KMS-11 (cell line): ENCODE data around the gene HSPA8.

Experiments
- H2AFZ ChIP-seq: fragments of 200-600 bp; sonication (generic); 2 replicates; pipeline ENCODE4 v1.6.1; 2016; ENCODE audit warnings: antibody characterized with exemption, mixed run types, low read depth
- H3K27ac ChIP-seq: fragments of 200-600 bp; sonication (generic); 2 replicates; pipeline ENCODE4 v1.6.1; 2016; ENCODE audit warnings: mild to moderate bottlenecking, mixed run types
- H3K27me3 ChIP-seq: fragments of 200-600 bp; sonication (generic); 2 replicates; pipeline ENCODE4 v1.6.1; 2017; ENCODE audit warnings: mild to moderate bottlenecking, low read depth, mixed run types, moderate library complexity; ENCODE audit not compliant: insufficient read depth
- H3K36me3 ChIP-seq: fragments of 200-600 bp; sonication (generic); 2 replicates; pipeline ENCODE4 v1.6.1; 2017; ENCODE audit warnings: mild to moderate bottlenecking, mixed run types; ENCODE audit not compliant: insufficient read depth
- H3K4me1 ChIP-seq: fragments of 200-600 bp; sonication (generic); 2 replicates; pipeline ENCODE4 v1.6.1; 2016; ENCODE audit warnings: mild to moderate bottlenecking, low read depth, mixed run types; ENCODE audit not compliant: poor library complexity, severe bottlenecking
- H3K4me2 ChIP-seq: fragments of 200-600 bp; sonication (generic); 2 replicates; pipeline ENCODE4 v1.7.0; 2016; ENCODE audit warnings: mild to moderate bottlenecking, mixed run types
- H3K4me3 ChIP-seq: fragments of 200-600 bp; sonication (generic); IDR thresholded peaks from 2 replicates; pipeline ENCODE4 v1.6.1; 2017; ENCODE audit warnings: low read depth, low read length, mixed read lengths; ENCODE audit not compliant: insufficient read depth
- H3K79me2 ChIP-seq: fragments of 200-600 bp; sonication (generic); 2 replicates; pipeline ENCODE4 v1.6.1; 2016; ENCODE audit warnings: low read depth, mixed run types; ENCODE audit not compliant: insufficient read depth
- H3K9ac ChIP-seq: fragments of 200-600 bp; sonication (generic); 2 replicates; pipeline ENCODE4 v1.6.1; 2016; ENCODE audit warnings: mild to moderate bottlenecking, mixed run types
- H4K20me1 ChIP-seq: fragments of 200-600 bp; sonication (generic); 2 replicates; pipeline ENCODE4 v1.6.1; 2016; ENCODE audit warnings: mild to moderate bottlenecking, mixed run types; ENCODE audit not compliant: insufficient read depth
- TF ChIP-seq, protein P1 (sequence below): fragments of 200-600 bp; sonication (generic); conservative IDR thresholded peaks from 2 replicates; pipeline ENCODE4 v1.6.1; 2017; ENCODE audit warnings: low read depth, mild to moderate bottlenecking, antibody characterized with exemption, low read length, moderate library complexity, mixed read lengths

The HSPA8 gene

DNA sequence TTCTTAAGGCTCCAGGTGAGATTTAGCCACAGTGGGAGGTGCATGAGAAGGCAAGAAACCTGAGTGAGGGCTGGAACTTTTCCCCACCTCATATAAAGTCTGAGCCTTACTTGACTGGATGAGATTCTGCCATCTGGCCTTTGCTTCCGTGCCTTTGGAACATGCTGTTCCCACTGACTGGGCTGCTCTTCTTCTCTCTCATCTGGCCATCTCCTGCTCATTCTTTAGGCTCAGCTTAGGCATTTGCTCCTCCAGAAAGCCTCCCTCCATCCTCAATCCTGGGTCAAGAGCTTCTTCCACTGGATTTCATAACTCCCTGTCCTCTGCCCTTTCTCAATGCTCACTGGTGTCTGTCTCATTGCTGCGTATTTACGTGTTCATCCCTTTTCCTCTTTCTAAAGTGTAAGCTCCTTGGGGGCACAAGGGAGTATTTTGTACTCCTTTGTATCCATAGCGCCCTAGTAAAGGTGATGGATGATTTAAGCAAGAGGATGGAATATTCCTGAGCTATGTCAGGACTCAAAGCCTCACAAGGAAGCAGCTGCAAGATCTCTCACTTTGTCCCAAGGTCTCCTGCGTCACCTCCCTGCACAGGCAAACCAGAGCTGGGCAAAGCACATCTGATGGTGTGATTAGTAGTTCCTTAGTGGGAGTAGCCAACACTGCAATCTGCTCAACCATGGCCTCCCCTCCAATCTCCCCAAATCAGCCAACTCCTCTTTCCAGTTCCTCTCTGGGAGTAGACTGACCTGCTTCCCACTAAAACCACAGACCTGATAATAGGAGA, 15.3 kb downstream of the HSPA8 start:
- Histone ChIP-seq H3K9ac (no peak overlapping the region), H3K4me3 (no peak overlapping the region), H3K36me3 (no peaks in the 10 kb centered on the region), H3K79me2 (no peaks in the 10 kb centered on the region), H3K27ac (no peak overlapping the region), H3K4me1 (no peaks in the 10 kb centered on the region), H3K4me2 (no peak overlapping the region), H4K20me1 (no peaks in the 10 kb centered on the region), H2AFZ (no peak overlapping the region), H3K27me3 (no peaks in the 10 kb centered on the region)
- TF ChIP-seq, protein P1, sequence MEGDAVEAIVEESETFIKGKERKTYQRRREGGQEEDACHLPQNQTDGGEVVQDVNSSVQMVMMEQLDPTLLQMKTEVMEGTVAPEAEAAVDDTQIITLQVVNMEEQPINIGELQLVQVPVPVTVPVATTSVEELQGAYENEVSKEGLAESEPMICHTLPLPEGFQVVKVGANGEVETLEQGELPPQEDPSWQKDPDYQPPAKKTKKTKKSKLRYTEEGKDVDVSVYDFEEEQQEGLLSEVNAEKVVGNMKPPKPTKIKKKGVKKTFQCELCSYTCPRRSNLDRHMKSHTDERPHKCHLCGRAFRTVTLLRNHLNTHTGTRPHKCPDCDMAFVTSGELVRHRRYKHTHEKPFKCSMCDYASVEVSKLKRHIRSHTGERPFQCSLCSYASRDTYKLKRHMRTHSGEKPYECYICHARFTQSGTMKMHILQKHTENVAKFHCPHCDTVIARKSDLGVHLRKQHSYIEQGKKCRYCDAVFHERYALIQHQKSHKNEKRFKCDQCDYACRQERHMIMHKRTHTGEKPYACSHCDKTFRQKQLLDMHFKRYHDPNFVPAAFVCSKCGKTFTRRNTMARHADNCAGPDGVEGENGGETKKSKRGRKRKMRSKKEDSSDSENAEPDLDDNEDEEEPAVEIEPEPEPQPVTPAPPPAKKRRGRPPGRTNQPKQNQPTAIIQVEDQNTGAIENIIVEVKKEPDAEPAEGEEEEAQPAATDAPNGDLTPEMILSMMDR, result no peak

DNA sequence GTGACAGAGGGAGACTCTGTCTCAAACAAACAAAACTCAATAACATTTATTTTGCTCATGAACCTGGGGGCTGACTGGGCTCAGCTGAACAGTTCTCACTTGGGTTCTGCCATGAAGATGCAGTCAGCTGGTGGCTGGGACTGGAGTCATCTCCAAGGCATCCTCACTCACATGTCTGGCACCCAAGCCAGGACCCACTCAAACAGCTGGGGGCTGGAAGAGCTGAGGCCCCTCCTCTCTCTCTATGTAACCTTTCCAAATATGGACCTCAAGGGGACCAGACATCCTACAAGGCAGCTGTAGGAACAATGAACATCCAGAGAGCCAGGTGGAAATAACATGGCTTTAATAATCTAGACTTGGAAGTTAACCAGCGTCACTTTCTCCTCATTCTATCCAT, 16.8 kb downstream of the HSPA8 start:
- H3K36me3 ChIP-seq, result no peaks in the 10 kb centered on the region
- no peaks in the 10 kb centered on the region for H3K27me3 ChIP-seq
- H3K79me2 ChIP-seq, result no peaks in the 10 kb centered on the region

DNA sequence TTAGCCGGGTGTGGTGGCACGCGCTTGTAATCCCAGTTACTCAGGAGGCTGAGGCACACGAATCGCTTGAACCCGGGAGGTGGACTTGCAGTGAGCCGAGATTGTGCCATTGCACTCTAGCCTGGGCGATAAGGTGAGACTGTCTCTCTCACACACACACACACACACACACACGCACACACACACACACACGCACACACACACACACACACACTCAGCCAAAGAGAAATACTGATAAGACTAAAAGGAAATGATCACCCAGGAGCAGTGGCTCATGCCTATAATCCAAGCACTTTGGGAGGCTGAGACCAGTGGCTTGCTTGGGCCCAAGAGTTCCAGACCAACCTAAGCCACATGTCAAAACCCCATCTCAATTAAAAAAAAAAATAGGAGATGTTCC, 20.8 kb downstream of the HSPA8 start:
- Histone ChIP-seq H3K4me3 (no peak overlapping the region), H2AFZ (no peak overlapping the region), H3K79me2 (no peaks in the 10 kb centered on the region), H4K20me1 (no peaks in the 10 kb centered on the region), H3K4me1 (no peaks in the 10 kb centered on the region), H3K9ac (no peak overlapping the region), H3K36me3 (no peaks in the 10 kb centered on the region), H3K27ac (no peak overlapping the region), H3K4me2 (no peak overlapping the region), H3K27me3 (no peaks in the 10 kb centered on the region)
- TF ChIP-seq, protein P1, result no peak

More for the DNA sequence above, 16.8 kb downstream of the HSPA8 start:
- no peaks in the 10 kb centered on the region for H4K20me1 ChIP-seq
- H3K4me2 ChIP-seq, result no peak overlapping the region
- no peak overlapping the region for H2AFZ ChIP-seq
- H3K4me1 ChIP-seq, result no peaks in the 10 kb centered on the region
- no peak overlapping the region for H3K27ac ChIP-seq
- TF ChIP-seq, protein P1, result no peak
- H3K9ac ChIP-seq, result no peak overlapping the region
- no peak overlapping the region for H3K4me3 ChIP-seq

DNA sequence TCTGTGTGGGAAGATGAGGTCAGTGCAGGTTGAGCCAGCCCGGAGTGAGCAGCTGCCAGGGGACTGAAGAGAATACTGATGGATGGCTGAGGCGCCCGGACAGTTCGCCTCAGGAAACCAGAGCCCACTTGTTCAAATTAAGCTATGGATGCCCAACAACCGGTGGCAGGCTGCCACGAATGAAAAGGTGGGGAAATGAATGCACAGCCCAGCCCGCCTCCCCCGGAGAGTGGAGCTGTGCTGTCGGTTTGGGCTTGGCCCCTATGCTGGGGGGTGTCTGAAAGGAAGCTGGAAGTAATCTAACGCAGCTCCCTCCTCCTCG, 21.9 kb downstream of the HSPA8 start:
- H3K4me2 ChIP-seq, result no peak overlapping the region
- H3K36me3 ChIP-seq, result no peaks in the 10 kb centered on the region
- no peak overlapping the region for H3K9ac ChIP-seq
- no peaks in the 10 kb centered on the region for H3K79me2 ChIP-seq
- TF ChIP-seq, protein P1, result no peak
- no peak overlapping the region for H3K4me3 ChIP-seq
- no peaks in the 10 kb centered on the region for H4K20me1 ChIP-seq
- no peak overlapping the region for H2AFZ ChIP-seq
- no peaks in the 10 kb centered on the region for H3K27me3 ChIP-seq
- no peak overlapping the region for H3K27ac ChIP-seq
- H3K4me1 ChIP-seq, result no peaks in the 10 kb centered on the region
